RWPE2 (cell line): ENCODE measurements around the gene UVRAG.

ENCODE experiments used
- ATAC-seq: fragments of 200-7000 bp; cut with Tn5 transposase; 3 replicates; pipeline ENCODE4 v1.9.1; 2021; ENCODE audit warnings: low read depth
- DNase-seq: peaks from one replicate; pipeline ENCODE4 v3.0.0-alpha.2; 2020; ENCODE audit warnings: low spot score
- H3K27ac ChIP-seq: fragments of 450-650 bp; 2 replicates; pipeline ENCODE4 v1.5.1; 2017; ENCODE audit warnings: mild to moderate bottlenecking; ENCODE audit not compliant: poor library complexity, severe bottlenecking
- H3K27me3 ChIP-seq: fragments of 250-450 bp; sonication (Bioruptor Pico); 2 replicates; pipeline ENCODE4 v1.5.1; 2021; ENCODE audit warnings: mild to moderate bottlenecking, moderate library complexity; ENCODE audit not compliant: insufficient read depth, poor library complexity, severe bottlenecking
- H3K36me3 ChIP-seq: fragments of 250-450 bp; sonication (Bioruptor Pico); 2 replicates; pipeline ENCODE4 v1.5.1; 2020; ENCODE audit warnings: low read depth, mild to moderate bottlenecking, moderate library complexity
- H3K4me1 ChIP-seq: fragments of 250-450 bp; sonication (Bioruptor Pico); 2 replicates; pipeline ENCODE4 v1.5.1; 2021; ENCODE audit warnings: mild to moderate bottlenecking, moderate library complexity; ENCODE audit not compliant: insufficient read depth, poor library complexity, severe bottlenecking
- H3K4me3 ChIP-seq: fragments of 250-450 bp; sonication (Bioruptor Pico); 2 replicates; pipeline ENCODE4 v1.5.1; 2021; ENCODE audit warnings: mild to moderate bottlenecking, moderate library complexity; ENCODE audit not compliant: severe bottlenecking
- H3K9me3 ChIP-seq: fragments of 250-450 bp; sonication (Bioruptor Pico); 2 replicates; pipeline ENCODE4 v1.5.1; 2021; ENCODE audit warnings: mild to moderate bottlenecking, moderate library complexity; ENCODE audit not compliant: severe bottlenecking
- TF ChIP-seq, protein P1 (sequence below): fragments of 450-650 bp; IDR thresholded peaks from one replicate; pipeline ENCODE4 v1.5.1; 2017; ENCODE audit warnings: mild to moderate bottlenecking, moderate library complexity; ENCODE audit not compliant: poor library complexity, severe bottlenecking

UVRAG gene

DNA sequence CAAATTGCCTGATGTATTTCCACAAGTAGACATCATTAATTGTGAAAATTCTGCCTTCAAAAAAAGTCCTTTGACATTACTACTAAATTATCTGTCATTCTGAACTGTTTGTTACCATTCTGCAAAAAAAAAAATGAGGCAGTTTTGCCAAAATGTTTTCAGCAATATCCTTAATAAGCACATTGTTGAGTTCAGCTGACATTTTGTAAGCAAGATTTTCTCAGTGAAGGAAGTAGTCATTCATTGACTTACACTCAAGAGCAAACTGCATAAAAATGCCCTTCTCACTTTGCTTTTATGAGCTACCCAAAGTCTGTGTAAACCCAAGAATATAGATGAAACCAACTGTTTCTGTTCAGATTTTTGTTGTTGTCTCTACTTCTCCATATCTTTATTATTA, 125.9 kb downstream of the UVRAG start:
- Histone ChIP-seq H3K36me3 (no peaks in the 10 kb centered on the region), H3K4me1 (no peaks in the 10 kb centered on the region), H3K27me3 (no peaks in the 10 kb centered on the region), H3K4me3 (no peak overlapping the region), H3K9me3 (no peaks in the 10 kb centered on the region), H3K27ac (no peak overlapping the region)
- no peak for DNase-seq
- TF ChIP-seq, protein P1, sequence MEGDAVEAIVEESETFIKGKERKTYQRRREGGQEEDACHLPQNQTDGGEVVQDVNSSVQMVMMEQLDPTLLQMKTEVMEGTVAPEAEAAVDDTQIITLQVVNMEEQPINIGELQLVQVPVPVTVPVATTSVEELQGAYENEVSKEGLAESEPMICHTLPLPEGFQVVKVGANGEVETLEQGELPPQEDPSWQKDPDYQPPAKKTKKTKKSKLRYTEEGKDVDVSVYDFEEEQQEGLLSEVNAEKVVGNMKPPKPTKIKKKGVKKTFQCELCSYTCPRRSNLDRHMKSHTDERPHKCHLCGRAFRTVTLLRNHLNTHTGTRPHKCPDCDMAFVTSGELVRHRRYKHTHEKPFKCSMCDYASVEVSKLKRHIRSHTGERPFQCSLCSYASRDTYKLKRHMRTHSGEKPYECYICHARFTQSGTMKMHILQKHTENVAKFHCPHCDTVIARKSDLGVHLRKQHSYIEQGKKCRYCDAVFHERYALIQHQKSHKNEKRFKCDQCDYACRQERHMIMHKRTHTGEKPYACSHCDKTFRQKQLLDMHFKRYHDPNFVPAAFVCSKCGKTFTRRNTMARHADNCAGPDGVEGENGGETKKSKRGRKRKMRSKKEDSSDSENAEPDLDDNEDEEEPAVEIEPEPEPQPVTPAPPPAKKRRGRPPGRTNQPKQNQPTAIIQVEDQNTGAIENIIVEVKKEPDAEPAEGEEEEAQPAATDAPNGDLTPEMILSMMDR: no peak
- ATAC-seq: no peak

DNA sequence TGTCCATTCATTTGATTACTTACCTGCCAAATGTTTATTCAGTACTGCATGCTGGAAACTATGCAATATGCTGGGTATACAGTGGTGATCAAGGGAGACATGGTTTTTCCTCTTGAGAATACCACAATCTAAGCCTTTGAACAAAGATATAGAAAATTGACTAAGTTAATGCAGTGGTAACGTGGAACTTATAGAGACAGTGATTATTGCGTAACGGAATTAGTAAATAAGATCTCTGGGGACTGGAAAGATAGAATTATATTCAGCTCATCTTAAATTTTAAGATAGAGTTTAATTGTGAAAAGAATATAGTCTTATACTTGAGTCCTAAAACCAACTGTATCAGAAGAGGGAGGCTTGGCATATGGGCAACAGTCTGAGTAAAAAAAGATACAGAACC, 129.5 kb downstream of the UVRAG start:
- Histone ChIP-seq H3K4me1 (no peaks in the 10 kb centered on the region), H3K27me3 (no peaks in the 10 kb centered on the region), H3K36me3 (no peaks in the 10 kb centered on the region), H3K27ac (no peak overlapping the region), H3K4me3 (no peak overlapping the region), H3K9me3 (no peaks in the 10 kb centered on the region)
- ATAC-seq: no peak
- TF ChIP-seq, protein P1: no peak
- no peak for DNase-seq

DNA sequence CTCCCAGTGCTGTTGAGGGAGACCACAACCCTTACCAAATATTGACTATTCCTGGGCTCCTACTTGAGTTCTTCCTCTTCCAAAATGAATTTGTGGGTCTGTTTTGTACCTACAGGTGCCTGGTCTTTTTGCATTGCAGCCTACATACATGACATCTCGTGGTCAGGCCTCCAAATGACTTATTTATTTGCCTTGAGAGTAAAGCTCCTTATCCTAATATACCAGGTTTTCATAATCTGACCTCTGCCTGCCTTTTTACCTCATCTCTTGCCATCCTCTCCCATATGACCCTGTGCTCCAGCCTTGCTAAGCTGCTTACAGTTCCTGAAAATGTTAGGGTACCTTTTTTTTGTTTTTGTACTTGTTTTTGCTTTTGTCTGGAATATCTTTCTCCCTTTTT, 130.4 kb downstream of the UVRAG start:
- no peak for ATAC-seq
- TF ChIP-seq, protein P1: no peak
- Histone ChIP-seq H3K36me3 (no peaks in the 10 kb centered on the region), H3K4me1 (no peaks in the 10 kb centered on the region), H3K4me3 (no peak overlapping the region), H3K9me3 (no peaks in the 10 kb centered on the region), H3K27me3 (no peaks in the 10 kb centered on the region), H3K27ac (no peak overlapping the region)
- no peak for DNase-seq

DNA sequence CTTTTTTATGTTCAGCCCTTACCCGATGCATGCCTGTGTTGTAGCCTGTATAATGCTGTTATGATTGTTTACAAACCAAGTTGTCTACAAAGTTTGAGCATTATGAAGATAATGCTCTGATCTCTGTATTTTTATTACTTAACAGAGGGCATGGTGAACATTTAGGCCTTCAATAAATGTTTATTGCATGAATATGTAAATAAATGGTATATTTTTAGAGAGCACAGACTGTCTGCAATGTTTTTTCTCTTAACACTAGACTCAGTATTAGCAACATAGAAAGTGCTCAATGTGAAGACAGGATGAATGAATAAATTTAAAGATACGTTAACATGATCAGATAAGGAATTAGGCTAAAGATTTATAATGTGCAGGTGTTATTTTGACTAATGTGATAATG, 130.9 kb downstream of the UVRAG start:
- Histone ChIP-seq H3K4me3 (no peak overlapping the region), H3K27me3 (no peaks in the 10 kb centered on the region), H3K27ac (no peak overlapping the region), H3K36me3 (no peaks in the 10 kb centered on the region), H3K9me3 (no peaks in the 10 kb centered on the region), H3K4me1 (no peaks in the 10 kb centered on the region)
- no peak for ATAC-seq
- no peak for DNase-seq
- TF ChIP-seq, protein P1: no peak

DNA sequence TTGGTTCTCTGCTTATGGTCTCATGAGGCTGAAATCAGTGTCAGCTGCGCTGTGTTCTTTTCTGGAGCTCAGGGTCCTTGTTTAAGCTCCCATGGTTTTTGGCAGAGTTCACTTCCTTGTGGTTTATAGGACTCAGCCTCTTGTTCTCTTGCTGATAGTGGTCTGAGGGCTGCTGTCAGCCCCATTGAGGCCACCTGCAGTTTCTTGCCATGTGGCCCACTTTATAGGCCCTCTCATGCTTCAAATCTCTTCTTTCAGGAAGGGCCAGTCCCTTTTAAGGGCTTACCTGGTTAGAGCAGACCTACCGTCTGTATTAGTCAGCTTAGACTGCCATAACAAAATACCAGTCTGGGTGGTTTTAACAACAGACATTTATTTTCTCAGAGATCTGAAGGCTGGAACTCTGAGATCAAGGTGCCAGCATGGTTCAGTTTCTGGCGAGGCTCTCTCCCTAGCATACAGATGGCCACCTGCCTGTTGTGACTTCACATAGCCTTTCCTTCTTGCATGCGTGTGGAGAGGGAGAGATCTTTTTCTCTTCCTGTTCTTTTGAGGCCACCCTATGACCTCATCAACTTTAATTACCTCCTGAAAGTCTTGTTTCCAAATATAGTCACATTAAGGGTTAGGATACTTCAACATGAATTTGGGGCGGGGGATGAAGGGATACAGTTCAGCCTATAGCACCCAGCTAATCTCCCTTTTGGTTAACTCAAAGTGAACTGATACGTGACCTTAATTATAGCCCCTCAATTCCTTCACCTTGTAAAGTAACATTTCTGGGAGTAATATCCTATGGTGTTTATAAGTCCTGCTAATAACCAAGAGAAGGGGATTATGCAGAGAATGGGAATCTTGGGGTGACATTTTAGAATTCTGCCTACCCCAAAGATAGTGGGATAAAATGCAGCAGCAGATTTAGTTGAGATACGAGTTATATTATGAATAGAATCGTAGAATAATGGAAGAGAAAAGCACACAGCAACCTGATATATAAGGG, 131.8 kb downstream of the UVRAG start:
- Histone ChIP-seq H3K27me3 (no peaks in the 10 kb centered on the region), H3K27ac (no peak overlapping the region), H3K9me3 (no peaks in the 10 kb centered on the region), H3K4me1 (no peaks in the 10 kb centered on the region), H3K4me3 (no peak overlapping the region), H3K36me3 (no peaks in the 10 kb centered on the region)
- ATAC-seq (peak; percentile 42; the same call in 1 of the 3 replicates), DNase-seq (no peak)
- TF ChIP-seq, protein P1: no peak
